MCF 10A (cell line): ENCODE results near the gene CWC25. TPM values are rescaled to one million over a fixed set of nuclear protein-coding genes. Genes with fewer than 3 reads are reported as not detected.

ENCODE experiments used
- BruUV-seq: library from RNA; stranded (reverse); fragments of 400-500 nt; replicated peaks from 2 replicates; lab custom pipeline; 2021; lab: Mats Ljungman, UMichigan
- CTCF ChIA-PET: fragments of 300-600 bp; sonication (Branson Sonifier 250); formaldehyde crosslinking; extraction: SDS; loops from one replicate; lab custom pipeline; 2021; ENCODE audit warnings: antibody characterized with exemption, inconsistent platforms; lab: Yijun Ruan, JAX
- POLR2A ChIA-PET: fragments of 300-600, 350-650 bp; sonication (Branson Sonifier 250); formaldehyde crosslinking; extraction: SDS; loops from one replicate; lab custom pipeline; 2020; ENCODE audit warnings: antibody characterized with exemption, inconsistent platforms; lab: Yijun Ruan, JAX
- DNase-seq: peaks from one replicate; pipeline ENCODE4 v3.0.0-alpha.2; 2018; ENCODE audit not compliant: unreplicated experiment
- H3K27ac Mint-ChIP-seq: one replicate; pipeline ENCODE4 v1.8.0; 2022; ENCODE audit warnings: mild to moderate bottlenecking, low read depth, mixed read lengths; ENCODE audit not compliant: unreplicated experiment
- H3K27me3 Mint-ChIP-seq: one replicate; pipeline ENCODE4 v1.8.0; 2022; ENCODE audit warnings: mixed read lengths; ENCODE audit not compliant: insufficient read depth, unreplicated experiment
- H3K36me3 Mint-ChIP-seq: one replicate; pipeline ENCODE4 v1.8.0; 2022; ENCODE audit warnings: mild to moderate bottlenecking, moderate library complexity, mixed read lengths; ENCODE audit not compliant: insufficient read depth, unreplicated experiment
- H3K4me1 Mint-ChIP-seq: one replicate; pipeline ENCODE4 v1.8.0; 2022; ENCODE audit warnings: mixed read lengths; ENCODE audit not compliant: insufficient read depth, unreplicated experiment
- H3K4me3 Mint-ChIP-seq: one replicate; pipeline ENCODE4 v1.8.0; 2022; ENCODE audit warnings: mild to moderate bottlenecking, moderate library complexity, mixed read lengths; ENCODE audit not compliant: unreplicated experiment
- H3K9me3 Mint-ChIP-seq: one replicate; pipeline ENCODE4 v1.8.0; 2022; ENCODE audit warnings: mixed read lengths; ENCODE audit not compliant: unreplicated experiment
- CTCF ChIP-seq: fragments of 200-600 bp; IDR thresholded peaks from one replicate; pipeline ENCODE4 v1.8.0; 2022; ENCODE audit warnings: antibody characterized with exemption, mild to moderate bottlenecking; ENCODE audit not compliant: unreplicated experiment
- intact Hi-C: fragments of 100-400 bp; cut with micrococcal nuclease; formaldehyde crosslinking; loops from 2 replicates; pipeline ENCODE4 v1.14.1; 2022
- microRNA-seq: library from miRNA; unstranded; fragments of <30 nt; microRNA quantifications from one replicate; pipeline ENCODE4 v1.2.0, GENCODE V29; 2022
- total RNA-seq: library from RNA; stranded (reverse); gene quantifications from 2 replicates; pipeline ENCODE4 v1.2.3, GENCODE V29; 2022

The CWC25 gene
- total RNA-seq, 1 experiment from 2014 or later = 23.4 TPM

- peaks cover 48% of the 10 kb centered on the region for H3K36me3 Mint-ChIP-seq
- intact Hi-C loops = loop anchor here (10.0 kb wide), 1 partner anchor 46 kb away; the partner anchor contains the start of gene MLLT6
- no peak for TF ChIP-seq CTCF
- H3K4me3 Mint-ChIP-seq = peak overlapping the region; percentile 96
- H3K27ac Mint-ChIP-seq = peak overlapping the region; percentile 98
- ChIA-PET CTCF (interaction anchor here (0.6 kb wide), 1 partner anchor 93 kb away, joined by 3 read pairs; no protein-coding TSS in a partner anchor), POLR2A (interaction anchor here (0.7 to 4.4 kb wide), 18 partner anchors 8 to 449 kb away, joined by 3 to 46 read pairs (median 6); partner anchors contain the start of genes CISD3, CWC25, LASP1 and MLLT6)
- no peaks in the 10 kb centered on the region for H3K27me3 Mint-ChIP-seq
- H3K4me1 Mint-ChIP-seq = peaks cover 35% of the 10 kb centered on the region
- DNase-seq = peak; percentile 35
- no peaks in the 10 kb centered on the region for H3K9me3 Mint-ChIP-seq
- BruUV-seq = no TSS peak
Measured at GRCh38 chr17:38751144-38751807, 73.8 kb downstream of the CWC25 start.

Small RNAs within 50 kb of the gene (microRNA-seq; reads per million reads assigned to microRNA genes)
- 0.93 reads per million for gene MIR4727

Other genes with a start within 250 kb of the CWC25 start
- 5.7 and 8.6 TPM in 2 replicates for gene SRCIN1, start 219.4 kb downstream of the CWC25 start, total RNA-seq
- gene EPOP, start 150.4 kb downstream of the CWC25 start, total RNA-seq = 3.4 and 3.6 TPM in 2 replicates
- 59.6 and 65.3 TPM in 2 replicates for gene MLLT6, start 120.0 kb downstream of the CWC25 start, total RNA-seq
- 36.8 and 42.0 TPM in 2 replicates for gene CISD3, start 95.0 kb downstream of the CWC25 start, total RNA-seq
- 32.6 and 39.5 TPM in 2 replicates for gene PCGF2, start 77.0 kb downstream of the CWC25 start, total RNA-seq
- gene PSMB3, start 72.6 kb downstream of the CWC25 start, total RNA-seq = 124 and 145 TPM in 2 replicates
- gene PIP4K2B, start 25.8 kb downstream of the CWC25 start, total RNA-seq = 25.9 and 27.4 TPM in 2 replicates
- gene RPL23, start 28.4 kb upstream of the CWC25 start, total RNA-seq = 1,891 and 2,060 TPM in 2 replicates
- gene LASP1, start 44.7 kb upstream of the CWC25 start, total RNA-seq = 65.1 and 68.1 TPM in 2 replicates
- not detected in 2 replicates for gene FBXO47, start 142.1 kb upstream of the CWC25 start, total RNA-seq